Activated CD8-positive, alpha-beta memory T cell treated with anti-CD3 and anti-CD28 coated beads for 36 hours (primary cell): ENCODE measurements around the gene GPT2. TPM values are rescaled to one million over a fixed set of nuclear protein-coding genes. Genes with fewer than 3 reads are reported as not detected.

Experiments used
- CTCF ChIA-PET: fragments of 350-600 bp; sonication (Branson Sonifier 250); formaldehyde crosslinking; loops from one replicate; lab custom pipeline; 2021; ENCODE audit warnings: antibody characterized with exemption; lab: Charles Lee
- POLR2A ChIA-PET: fragments of 350-600 bp; sonication (Branson Sonifier 250); formaldehyde crosslinking; loops from one replicate; lab custom pipeline; 2021; ENCODE audit warnings: antibody characterized with exemption; lab: Charles Lee
- total RNA-seq, 2 experiments: library from RNA; stranded (reverse); gene quantifications; one replicate each; pipeline ENCODE4 v1.2.3, GENCODE V29; 2021

The GPT2 gene, protein sequence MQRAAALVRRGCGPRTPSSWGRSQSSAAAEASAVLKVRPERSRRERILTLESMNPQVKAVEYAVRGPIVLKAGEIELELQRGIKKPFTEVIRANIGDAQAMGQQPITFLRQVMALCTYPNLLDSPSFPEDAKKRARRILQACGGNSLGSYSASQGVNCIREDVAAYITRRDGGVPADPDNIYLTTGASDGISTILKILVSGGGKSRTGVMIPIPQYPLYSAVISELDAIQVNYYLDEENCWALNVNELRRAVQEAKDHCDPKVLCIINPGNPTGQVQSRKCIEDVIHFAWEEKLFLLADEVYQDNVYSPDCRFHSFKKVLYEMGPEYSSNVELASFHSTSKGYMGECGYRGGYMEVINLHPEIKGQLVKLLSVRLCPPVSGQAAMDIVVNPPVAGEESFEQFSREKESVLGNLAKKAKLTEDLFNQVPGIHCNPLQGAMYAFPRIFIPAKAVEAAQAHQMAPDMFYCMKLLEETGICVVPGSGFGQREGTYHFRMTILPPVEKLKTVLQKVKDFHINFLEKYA
- 10 to 100 TPM; 31.6 to 33.4 TPM for total RNA-seq

GRCh38 chr16:46883690-46884512 lies at the start of gene GPT2:
GPT2 (plus strand) TSS chr16:46884362; CDS start chr16:46884716, 354 bp downstream.
- CTCF ChIA-PET, result interaction anchor here (0.6 to 3.0 kb wide), 7 partner anchors 9 to 53 kb away, joined by 3 to 9 read pairs (median 4); partner anchors contain the start of gene C16orf87
- POLR2A ChIA-PET, result interaction anchor here (1.2 kb wide), 1 partner anchor 53 kb away, joined by 4 read pairs; the partner anchor contains the start of gene C16orf87

DNA sequence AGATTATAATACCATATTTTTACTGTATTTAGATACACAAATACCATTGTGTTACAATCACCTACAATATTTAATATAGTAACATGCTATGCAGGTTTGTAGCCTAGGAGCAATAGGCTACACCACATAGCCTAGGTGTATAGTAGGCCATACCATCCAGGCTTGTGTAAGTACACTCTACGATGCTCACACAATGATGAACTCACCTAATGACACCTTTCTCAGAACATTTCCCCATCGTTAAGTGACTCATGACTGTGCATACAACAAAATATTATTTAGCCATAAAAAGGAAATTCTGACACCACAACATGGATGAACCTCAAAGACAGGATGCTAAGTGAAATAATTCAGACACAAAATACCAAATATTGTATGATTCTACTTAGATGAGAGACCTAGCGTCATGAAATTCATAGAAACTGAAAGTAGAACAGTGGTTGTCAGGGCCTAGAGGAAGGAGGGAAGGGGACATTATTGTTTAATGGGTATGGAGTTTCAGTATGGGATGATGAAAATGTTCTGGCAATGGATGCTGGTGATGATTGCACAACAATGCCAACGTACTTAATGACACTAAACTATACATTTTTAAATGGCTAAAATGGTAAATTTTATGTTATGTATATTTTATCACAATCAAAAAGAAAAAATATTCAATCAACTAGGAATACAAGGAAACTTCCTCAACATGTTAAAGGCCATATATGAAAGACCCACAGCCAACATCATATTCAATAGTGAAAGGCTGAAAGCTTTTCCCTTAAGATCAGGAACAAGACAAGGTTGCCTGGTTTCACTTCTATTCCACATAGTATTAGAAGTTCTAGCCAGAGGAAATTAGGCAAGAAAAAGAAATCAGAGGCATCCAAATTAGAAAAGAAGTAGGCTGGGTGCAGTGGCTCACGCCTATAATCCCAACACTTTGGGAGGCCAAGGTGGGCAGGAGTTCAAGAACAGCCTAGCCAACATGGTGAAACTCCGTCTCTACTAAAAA lies 47.3 kb upstream of the GPT2 start:
- CTCF ChIA-PET, result no interaction called here
- POLR2A ChIA-PET, result no interaction called here

DNA sequence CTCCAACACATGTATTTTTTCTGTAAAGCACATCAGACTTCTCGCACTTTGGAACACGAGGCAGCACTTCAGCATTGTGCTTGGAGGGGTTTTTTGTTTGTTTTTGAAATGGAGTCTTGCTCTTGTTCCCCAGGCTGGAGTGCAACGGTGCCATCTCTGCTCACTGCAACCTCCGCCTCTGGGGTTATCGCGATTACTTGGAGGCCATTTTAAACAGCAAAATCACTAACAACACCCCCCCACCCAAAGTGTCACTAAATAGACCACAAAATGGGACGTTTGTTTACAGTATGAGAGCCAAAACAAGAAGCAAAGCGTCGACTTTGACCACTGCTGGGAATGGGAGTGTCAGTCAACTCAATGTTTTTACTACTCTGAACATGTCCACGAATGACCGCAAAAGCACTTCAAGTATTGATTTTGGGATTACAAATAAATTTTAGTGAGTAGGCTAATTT lies 44.1 kb upstream of the GPT2 start:
- POLR2A ChIA-PET, result no interaction called here
- CTCF ChIA-PET, result interaction anchor here (0.9 kb wide), 1 partner anchor 133 kb away, joined by 5 read pairs; no protein-coding TSS in a partner anchor

- CTCF ChIA-PET, result interaction anchor here (0.5 to 1.2 kb wide), 2 partner anchors 87 to 149 kb away, joined by 3 read pairs; no protein-coding TSS in a partner anchor
- POLR2A ChIA-PET, result interaction anchor here (0.6 kb wide), 1 partner anchor 66 kb away, joined by 3 read pairs; no protein-coding TSS in a partner anchor
These were observed 41.8 kb upstream of the GPT2 start for GRCh38 chr16:46842192-46842895.

DNA sequence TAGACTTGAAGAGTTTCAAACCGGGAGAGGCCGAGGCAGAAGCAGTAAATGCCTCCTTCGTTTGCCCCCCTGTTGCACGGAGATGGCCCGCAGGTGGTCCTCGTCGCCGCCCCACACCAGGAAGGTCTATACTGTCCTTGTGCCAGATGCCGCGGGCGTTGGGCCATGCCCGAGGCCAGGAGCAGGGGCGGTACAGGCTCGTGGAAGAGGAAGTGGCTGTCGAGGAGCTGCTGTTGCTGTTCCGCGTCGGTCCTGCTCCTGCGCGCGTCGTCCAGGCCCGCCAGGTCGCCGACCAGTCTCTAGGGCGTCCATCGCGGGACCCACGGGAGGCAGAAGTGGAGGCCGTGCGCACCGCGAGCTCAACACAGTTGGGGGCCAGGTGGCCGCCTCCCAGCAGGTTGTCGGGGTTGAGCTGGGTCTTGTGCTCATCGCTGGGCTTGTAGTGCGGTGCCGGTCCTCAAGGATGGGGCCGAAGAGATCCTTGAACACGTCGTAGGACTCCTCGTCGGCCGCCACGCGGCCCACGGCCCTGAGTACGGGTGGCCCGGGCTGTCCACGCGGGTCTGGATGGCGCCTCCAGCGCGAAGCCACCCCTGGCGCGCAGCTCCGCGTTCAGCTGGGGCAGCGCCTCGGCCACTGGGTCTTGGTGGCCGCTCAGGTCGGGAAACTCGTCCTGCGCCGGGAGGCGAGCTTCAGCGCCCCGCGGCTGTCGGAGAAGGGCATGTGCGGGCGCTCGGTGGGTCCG lies 40.1 kb upstream of the GPT2 start:
- ChIA-PET CTCF (interaction anchor here (1.3 kb wide), 1 partner anchor 10 kb away, joined by 5 read pairs; no protein-coding TSS in a partner anchor), POLR2A (no interaction called here)

GRCh38 chr16:46844771-46845170 lies 39.4 kb upstream of the GPT2 start:
- POLR2A ChIA-PET, result no interaction called here
- CTCF ChIA-PET, result interaction anchor here (1.3 kb wide), 1 partner anchor 9 kb away, joined by 5 read pairs; no protein-coding TSS in a partner anchor

DNA sequence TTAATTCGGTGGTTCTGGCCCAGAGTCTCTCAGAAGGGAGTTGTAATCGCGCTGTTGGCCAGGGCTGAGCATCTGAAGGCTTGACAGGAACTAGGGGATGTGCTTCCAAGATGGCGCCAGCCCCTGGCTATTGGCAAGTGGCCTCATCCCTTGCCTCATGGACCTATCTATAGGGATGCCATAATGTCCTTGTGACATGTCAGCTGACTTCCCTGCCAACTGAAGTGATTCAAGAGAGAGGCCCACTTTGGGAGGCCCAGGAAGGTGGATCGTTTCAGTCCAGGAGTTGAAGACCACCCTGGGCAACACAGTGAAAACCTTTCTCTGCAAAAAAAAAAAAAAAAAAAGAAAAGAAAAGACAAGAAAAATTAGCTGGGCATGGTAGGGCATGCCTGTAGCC lies 38.2 kb upstream of the GPT2 start:
- POLR2A ChIA-PET, result no interaction called here
- CTCF ChIA-PET, result interaction anchor here (0.6 kb wide), 1 partner anchor 63 kb away, joined by 3 read pairs; no protein-coding TSS in a partner anchor

GRCh38 chr16:46848768-46849764 lies 35.1 kb upstream of the GPT2 start:
- ChIA-PET CTCF (no interaction called here), POLR2A (no interaction called here)

- CTCF ChIA-PET, result interaction anchor here (0.7 to 1.3 kb wide), 2 partner anchors 58 to 257 kb away, joined by 3 read pairs; no protein-coding TSS in a partner anchor
- POLR2A ChIA-PET, result no interaction called here
These were observed 33.3 kb upstream of the GPT2 start for GRCh38 chr16:46850619-46851555.

GRCh38 chr16:46852130-46852529 lies 32.0 kb upstream of the GPT2 start:
- ChIA-PET POLR2A (no interaction called here), CTCF (interaction anchor here (1.1 to 2.8 kb wide), 2 partner anchors 52 to 57 kb away, joined by 3 to 29 read pairs; no protein-coding TSS in a partner anchor)

GRCh38 chr16:46853713-46854443 lies 30.3 kb upstream of the GPT2 start:
- POLR2A ChIA-PET, result interaction anchor here (1.3 kb wide), 1 partner anchor 32 kb away, joined by 5 read pairs; no protein-coding TSS in a partner anchor
- CTCF ChIA-PET, result interaction anchor here (0.6 to 2.8 kb wide), 15 partner anchors 9 to 180 kb away, joined by 3 to 29 read pairs (median 4); partner anchors contain the start of genes GPT2 and ORC6

DNA sequence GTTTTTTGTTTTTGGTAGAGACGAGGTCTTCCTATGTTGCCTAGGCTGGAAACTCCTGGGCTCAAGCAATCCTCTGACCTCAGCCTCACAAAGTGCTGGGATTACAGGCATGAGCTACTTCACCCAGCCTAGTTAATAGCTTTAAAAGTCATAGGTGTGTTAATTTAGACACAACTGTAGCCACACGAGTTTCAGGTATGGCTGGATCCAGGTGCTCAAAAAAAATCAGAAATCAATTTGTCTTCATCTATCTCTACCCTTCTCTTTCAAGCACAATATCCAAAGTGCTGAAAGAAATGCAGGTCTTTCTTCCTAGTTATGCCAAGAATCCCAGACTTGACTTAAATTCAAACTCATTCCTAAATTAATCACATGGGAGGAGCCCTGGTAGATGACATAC lies 29.3 kb upstream of the GPT2 start:
- ChIA-PET CTCF (interaction anchor here (1.0 to 2.8 kb wide), 10 partner anchors 10 to 165 kb away, joined by 3 to 29 read pairs (median 4); partner anchors contain the start of genes GPT2 and ORC6), POLR2A (interaction anchor here (1.3 kb wide), 1 partner anchor 31 kb away, joined by 5 read pairs; no protein-coding TSS in a partner anchor)

DNA sequence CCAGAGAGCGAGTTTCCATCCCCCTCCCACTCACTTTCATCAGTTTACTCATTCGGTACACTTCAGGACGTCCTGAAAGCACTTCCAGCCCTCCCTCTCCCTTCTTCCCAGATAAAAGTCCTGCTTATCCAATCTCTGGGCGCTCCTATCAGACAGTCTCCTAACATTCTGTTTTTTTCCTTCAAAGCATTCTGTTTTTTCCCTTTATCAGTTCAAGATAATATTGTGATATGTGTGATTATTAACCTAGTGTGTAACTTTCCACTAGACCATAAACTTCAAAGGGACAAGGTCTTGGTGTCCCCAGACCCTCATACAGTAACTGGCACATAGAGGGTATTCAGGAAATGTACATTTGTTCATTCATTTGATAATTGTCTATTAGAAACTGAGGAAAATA lies 28.8 kb upstream of the GPT2 start:
- ChIA-PET CTCF (no interaction called here), POLR2A (no interaction called here)
